HAP-1 (cell line): Measurements from ENCODE around the gene AGL.
"Not testable (repeated sequence)": the region's sequence is repeated elsewhere in the genome, so short reads cannot be mapped to it uniquely, and the experiment has no call there.

ENCODE experiments used
- DNase-seq, 2 experiments: peaks; one replicate each; pipeline ENCODE4 v3.0.0-alpha.2; 2016 to 2020; ENCODE audit warnings: low spot score in 2 of 2
- H3K27me3 ChIP-seq: fragments of 250-450 bp; sonication (Bioruptor Pico); 2 replicates; pipeline ENCODE4 v1.5.1; 2020; ENCODE audit warnings: low read depth, mild to moderate bottlenecking, moderate library complexity
- H3K36me3 ChIP-seq: fragments of 250-450 bp; sonication (Bioruptor Pico); replicated peaks from 2 replicates; pipeline ENCODE4 v1.5.1; 2020; ENCODE audit warnings: mild to moderate bottlenecking
- H3K4me1 ChIP-seq: fragments of 250-450 bp; sonication (Bioruptor Pico); 2 replicates; pipeline ENCODE4 v1.5.1; 2020; ENCODE audit warnings: mild to moderate bottlenecking
- H3K4me3 ChIP-seq: fragments of 250-450 bp; sonication (Bioruptor Pico); 2 replicates; pipeline ENCODE4 v1.5.1; 2020; ENCODE audit warnings: mild to moderate bottlenecking, moderate library complexity
- H3K9me3 ChIP-seq: fragments of 250-450 bp; sonication (Bioruptor Pico); 2 replicates; pipeline ENCODE4 v1.5.1; 2020; ENCODE audit warnings: mild to moderate bottlenecking, moderate library complexity
- in situ Hi-C: fragments of 300-500 bp; cut with MboI; formaldehyde crosslinking; loops from 3 replicates; pipeline ENCODE4 v1.14.3; 2020; ENCODE audit warnings: low sequenced_read_pairs, inconsistent platforms, mixed read lengths

AGL gene

GRCh38 chr1:99829269-99829668 lies 20.9 kb upstream of the AGL start:
- no peak overlapping the region for H3K4me3 ChIP-seq
- no peaks in the 10 kb centered on the region for H3K4me1 ChIP-seq
- no peaks in the 10 kb centered on the region; the same call in 1 of the 2 replicates for H3K9me3 ChIP-seq
- no peaks in the 10 kb centered on the region for H3K27me3 ChIP-seq
- in situ Hi-C loops: no loop called here
- DNase-seq: no peak
- no peaks in the 10 kb centered on the region for H3K36me3 ChIP-seq

GRCh38 chr1:99833911-99834310 lies 16.2 kb upstream of the AGL start:
- H3K36me3 ChIP-seq, H3K9me3 ChIP-seq, in situ Hi-C loops, H3K27me3 ChIP-seq, H3K4me1 ChIP-seq, H3K4me3 ChIP-seq, DNase-seq: not testable (repeated sequence)

GRCh38 chr1:99836171-99837103 lies 13.7 kb upstream of the AGL start:
- H3K4me3 ChIP-seq, in situ Hi-C loops, DNase-seq: not testable (repeated sequence)

DNA sequence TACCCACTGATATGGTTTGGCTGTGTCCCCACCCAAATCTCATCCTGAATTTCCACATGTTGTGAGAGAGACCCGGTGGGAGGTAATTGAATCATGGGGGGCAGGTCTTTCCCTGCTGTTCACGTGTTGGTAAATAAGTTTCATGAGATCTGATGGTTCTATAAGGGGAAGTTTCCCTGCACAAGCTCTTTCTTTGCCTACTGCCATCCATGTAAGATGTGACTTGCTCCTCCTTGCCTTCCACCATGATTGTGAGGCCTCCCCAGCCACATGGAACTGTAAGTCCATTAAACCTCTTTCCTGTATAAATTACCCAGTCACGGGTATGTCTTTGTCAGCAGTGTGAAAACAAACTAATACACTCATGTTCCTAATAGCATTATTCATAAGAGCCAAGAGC lies 9.8 kb upstream of the AGL start:
- H3K4me3 ChIP-seq, DNase-seq, H3K36me3 ChIP-seq, H3K9me3 ChIP-seq, in situ Hi-C loops, H3K27me3 ChIP-seq: not testable (repeated sequence)
- H3K4me1 ChIP-seq: peaks cover 21% of the 10 kb centered on the region

More at GRCh38 chr1:99836171-99837103, 13.7 kb upstream of the AGL start:
- H3K27me3 ChIP-seq, H3K4me1 ChIP-seq, H3K36me3 ChIP-seq, H3K9me3 ChIP-seq: not testable (repeated sequence)

DNA sequence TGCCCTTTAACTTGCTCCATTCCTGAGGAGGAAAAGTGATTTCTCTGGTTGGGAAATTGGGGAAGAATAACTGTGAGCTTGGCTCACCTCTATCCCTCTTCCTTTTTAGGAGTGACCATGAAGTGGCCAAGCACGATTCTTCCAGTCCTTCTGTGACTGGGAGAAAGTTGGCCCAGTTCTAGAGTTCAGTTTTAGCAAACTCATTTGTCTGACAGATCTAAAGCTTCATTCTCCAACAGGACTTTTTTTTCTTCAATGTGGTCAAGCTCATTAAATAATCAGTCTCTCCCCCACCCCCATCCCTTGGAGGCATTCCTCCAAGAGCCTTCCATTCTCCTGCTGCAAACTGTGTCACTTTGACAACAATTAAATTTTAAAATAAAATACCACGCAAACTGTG lies 6.4 kb upstream of the AGL start:
- DNase-seq: peak in 1 of 2 experiments; percentile 47
- Histone ChIP-seq H3K4me1 (peaks cover 42% of the 10 kb centered on the region), H3K27me3 (no peaks in the 10 kb centered on the region), H3K9me3 (no peaks in the 10 kb centered on the region), H3K4me3 (no peak overlapping the region), H3K36me3 (no peaks in the 10 kb centered on the region)
- in situ Hi-C loops: no loop called here

GRCh38 chr1:99845201-99845600 lies 5.0 kb upstream of the AGL start:
- H3K4me1 ChIP-seq: peaks cover 49% of the 10 kb centered on the region
- H3K9me3 ChIP-seq, H3K27me3 ChIP-seq, in situ Hi-C loops, H3K36me3 ChIP-seq, H3K4me3 ChIP-seq: not testable (repeated sequence)
- peak; percentile 12 to 79 for DNase-seq

GRCh38 chr1:99849413-99849743 lies 783 bp upstream of the AGL start:
- Histone ChIP-seq H3K9me3 (no peaks in the 10 kb centered on the region), H3K27me3 (no peaks in the 10 kb centered on the region), H3K36me3 (no peaks in the 10 kb centered on the region), H3K4me3 (peak overlapping the region; percentile 66), H3K4me1 (peaks cover 40% of the 10 kb centered on the region)
- in situ Hi-C loops: no loop called here
- DNase-seq: no peak

DNA sequence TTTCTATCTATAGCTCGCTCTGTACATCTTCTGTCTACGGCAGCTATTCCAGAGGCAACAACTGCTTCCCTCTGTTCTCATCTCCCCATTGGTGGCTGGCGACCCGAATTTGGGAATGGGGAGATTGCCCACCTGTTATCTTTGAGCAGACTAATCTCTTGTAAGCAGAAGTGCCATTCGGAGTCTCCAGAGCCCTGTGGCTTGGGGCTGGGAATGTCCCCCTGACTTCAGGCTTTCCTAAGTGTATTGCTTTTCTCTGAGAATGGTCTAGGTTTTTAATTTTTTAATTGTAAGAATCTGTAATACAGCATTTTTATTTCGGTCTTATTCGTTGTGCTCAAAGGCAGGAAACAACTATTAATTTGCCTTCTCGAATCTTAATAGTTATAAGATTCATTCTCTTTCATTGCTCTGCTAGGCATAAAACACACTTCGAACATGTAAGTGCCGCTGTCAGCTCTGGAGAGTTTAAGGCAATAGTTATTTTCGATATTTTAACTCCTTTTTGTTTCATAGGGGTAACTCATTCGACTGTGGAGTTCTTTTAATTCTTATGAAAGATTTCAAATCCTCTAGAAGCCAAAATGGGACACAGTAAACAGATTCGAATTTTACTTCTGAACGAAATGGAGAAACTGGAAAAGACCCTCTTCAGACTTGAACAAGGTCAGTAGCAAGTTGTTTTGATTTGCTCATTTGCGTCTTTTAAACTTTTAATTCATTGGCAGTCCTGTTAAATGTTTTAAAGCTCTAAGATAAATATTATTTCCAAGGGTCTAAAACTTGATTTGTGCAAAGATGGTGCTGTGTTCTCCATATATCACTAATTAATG lies 514 bp downstream of the AGL start:
- in situ Hi-C loops: no loop called here
- Histone ChIP-seq H3K4me1 (peaks cover 31% of the 10 kb centered on the region), H3K4me3 (peak overlapping the region; percentile 66), H3K9me3 (no peaks in the 10 kb centered on the region), H3K27me3 (no peaks in the 10 kb centered on the region), H3K36me3 (no peaks in the 10 kb centered on the region)
- DNase-seq: no peak

DNA sequence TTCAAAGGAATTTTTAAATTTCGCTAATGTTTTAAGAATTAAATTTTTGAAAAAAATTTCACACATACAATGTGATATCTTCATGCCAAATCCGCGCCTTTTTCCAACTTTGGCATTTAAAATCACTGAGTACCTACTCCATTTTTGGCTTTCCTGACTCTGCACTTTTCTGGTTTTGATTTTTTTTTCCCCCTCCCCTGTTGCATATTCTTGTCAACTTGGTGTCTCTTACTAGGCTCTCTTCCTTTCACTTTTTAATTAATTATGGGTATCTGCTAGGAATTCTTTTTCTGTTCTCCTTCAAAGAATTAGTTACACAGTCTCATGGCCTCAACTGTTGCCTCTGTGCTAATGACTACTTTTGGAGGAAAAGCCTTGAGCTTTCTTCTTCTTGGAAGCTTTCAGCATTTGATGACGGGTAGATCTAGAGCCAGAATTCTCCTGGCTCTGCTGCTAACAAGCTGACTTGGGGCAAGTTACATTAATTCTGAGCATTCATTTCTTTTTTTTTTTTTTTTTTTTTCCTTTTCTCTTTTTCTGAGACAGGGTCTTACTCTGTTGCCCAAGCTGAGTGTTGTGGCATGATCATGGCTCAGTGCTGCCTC lies 1.8 kb downstream of the AGL start:
- in situ Hi-C loops: no loop called here
- Histone ChIP-seq H3K27me3 (no peaks in the 10 kb centered on the region), H3K4me1 (peaks cover 20% of the 10 kb centered on the region), H3K36me3 (no peaks in the 10 kb centered on the region), H3K4me3 (no peak overlapping the region; the same call in 1 of the 2 replicates), H3K9me3 (no peaks in the 10 kb centered on the region)
- DNase-seq: no peak

GRCh38 chr1:99852648-99853047 lies 2.5 kb downstream of the AGL start:
- Histone ChIP-seq H3K27me3 (no peaks in the 10 kb centered on the region), H3K4me3 (no peak overlapping the region), H3K36me3 (no peaks in the 10 kb centered on the region), H3K9me3 (no peaks in the 10 kb centered on the region), H3K4me1 (peaks cover 14% of the 10 kb centered on the region)
- in situ Hi-C loops: no loop called here
- no peak for DNase-seq

GRCh38 chr1:99855914-99856450 lies 5.8 kb downstream of the AGL start:
- H3K4me3 ChIP-seq: no peak overlapping the region
- DNase-seq: no peak
- no peaks in the 10 kb centered on the region for H3K36me3 ChIP-seq
- H3K4me1 ChIP-seq: peaks cover 7% of the 10 kb centered on the region
- no peaks in the 10 kb centered on the region for H3K27me3 ChIP-seq
- in situ Hi-C loops: no loop called here
- H3K9me3 ChIP-seq: no peaks in the 10 kb centered on the region

GRCh38 chr1:99857041-99857440 lies 6.9 kb downstream of the AGL start:
- in situ Hi-C loops, H3K27me3 ChIP-seq, H3K9me3 ChIP-seq, DNase-seq, H3K36me3 ChIP-seq, H3K4me1 ChIP-seq, H3K4me3 ChIP-seq: not testable (repeated sequence)

- no peaks in the 10 kb centered on the region for H3K27me3 ChIP-seq
- in situ Hi-C loops: no loop called here
- H3K9me3 ChIP-seq: no peaks in the 10 kb centered on the region
- H3K4me3 ChIP-seq: no peak overlapping the region
- no peak for DNase-seq
- H3K36me3 ChIP-seq: no peaks in the 10 kb centered on the region; the same call in 1 of the 2 replicates
- H3K4me1 ChIP-seq: no peaks in the 10 kb centered on the region
Measured at GRCh38 chr1:99858286-99858685, 8.1 kb downstream of the AGL start.
